Neuronal stem cell (in vitro differentiated cells): ENCODE measurements around the gene RBKS.

Experiments
- DNase-seq: peaks from one replicate; pipeline ENCODE4 v3.0.0-alpha.2; 2013; ENCODE audit warnings: low spot score
- H2AFZ ChIP-seq: one replicate; pipeline ENCODE4 v1.6.1; 2013; ENCODE audit warnings: mild to moderate bottlenecking, low read length, inconsistent platforms
- H2AK5ac ChIP-seq: 2 replicates; pipeline ENCODE4 v1.6.1; 2013; ENCODE audit warnings: low read depth, mild to moderate bottlenecking, inconsistent platforms, low read length, moderate library complexity, mixed read lengths
- H2BK120ac ChIP-seq: 2 replicates; pipeline ENCODE4 v1.6.1; 2013; ENCODE audit warnings: low read depth, mild to moderate bottlenecking, inconsistent platforms, low read length, moderate library complexity, mixed read lengths
- H2BK12ac ChIP-seq: one replicate; pipeline ENCODE4 v1.6.1; 2013; ENCODE audit warnings: low read length, inconsistent platforms
- H2BK15ac ChIP-seq: 2 replicates; pipeline ENCODE4 v1.6.1; 2013; ENCODE audit warnings: mild to moderate bottlenecking, low read length, inconsistent platforms, mixed read lengths
- H2BK5ac ChIP-seq: one replicate; pipeline ENCODE4 v1.6.1; 2013; ENCODE audit warnings: inconsistent platforms, mild to moderate bottlenecking, low read length, moderate library complexity
- H3K14ac ChIP-seq: one replicate; pipeline ENCODE4 v1.6.1; 2013; ENCODE audit warnings: low read length, inconsistent platforms
- H3K18ac ChIP-seq: 2 replicates; pipeline ENCODE4 v1.6.1; 2013; ENCODE audit warnings: low read length, inconsistent platforms
- H3K23ac ChIP-seq: 2 replicates; pipeline ENCODE4 v1.6.1; 2013; ENCODE audit warnings: low read depth, mild to moderate bottlenecking, mixed read lengths, low read length, inconsistent platforms; ENCODE audit not compliant: poor library complexity
- H3K27ac ChIP-seq: replicated peaks from 3 replicates; pipeline ENCODE4 v1.5.1; 2013; ENCODE audit warnings: low read length, inconsistent platforms
- H3K27me3 ChIP-seq, 3 experiments: 2 replicates each; pipeline ENCODE4 v1.6.1; 2013; ENCODE audit warnings: low read length in 3 of 3, mild to moderate bottlenecking in 2 of 3, inconsistent platforms in 1 of 3, low read depth in 1 of 3, mixed read lengths in 1 of 3, moderate library complexity in 1 of 3; ENCODE audit not compliant: control insufficient read depth in 3 of 3, insufficient read depth in 3 of 3
- H3K36me3 ChIP-seq, 2 donors: replicated peaks in 1 of 2; 2 replicates each; pipeline ENCODE4 v1.6.1; 2013; ENCODE audit warnings: low read length in 2 of 2; ENCODE audit not compliant: control insufficient read depth in 2 of 2, insufficient read depth in 2 of 2
- H3K4ac ChIP-seq: 2 replicates; pipeline ENCODE4 v1.6.1; 2013; ENCODE audit warnings: inconsistent platforms, mild to moderate bottlenecking, low read length, moderate library complexity
- H3K4me1 ChIP-seq, 2 donors: 1 replicate in 1 of 2; 2 replicates in 1 of 2; pipeline ENCODE4 v1.6.1; 2013; ENCODE audit warnings: low read length in 2 of 2, low read depth in 1 of 2; ENCODE audit not compliant: control insufficient read depth in 2 of 2, insufficient read depth in 1 of 2
- H3K4me2 ChIP-seq: one replicate; pipeline ENCODE4 v1.6.1; 2013; ENCODE audit warnings: mild to moderate bottlenecking, low read length, inconsistent platforms; ENCODE audit not compliant: insufficient read depth, poor library complexity, severe bottlenecking
- H3K4me3 ChIP-seq, 2 donors: 2 replicates each; pipeline ENCODE4 v1.5.1; 2013; ENCODE audit warnings: low read length in 2 of 2, mild to moderate bottlenecking in 2 of 2, inconsistent platforms in 1 of 2, moderate library complexity in 1 of 2
- H3K79me1 ChIP-seq: one replicate; pipeline ENCODE4 v1.6.1; 2013; ENCODE audit warnings: low read depth, mild to moderate bottlenecking, inconsistent platforms, low read length, moderate library complexity
- H3K9ac ChIP-seq: one replicate; pipeline ENCODE4 v1.6.1; 2013; ENCODE audit warnings: mild to moderate bottlenecking, low read depth, low read length, inconsistent platforms; ENCODE audit not compliant: poor library complexity
- H3K9me3 ChIP-seq, 2 donors: replicated peaks in 1 of 2; 2 replicates each; pipeline versions ENCODE3 to v1.6.1; 2013; ENCODE audit warnings: low read length in 2 of 2, mild to moderate bottlenecking in 2 of 2, inconsistent platforms in 1 of 2, low read depth in 1 of 2, mixed read lengths in 1 of 2, moderate library complexity in 1 of 2; ENCODE audit not compliant: control insufficient read depth in 2 of 2, insufficient read depth in 1 of 2
- H4K8ac ChIP-seq: one replicate; pipeline ENCODE4 v1.6.1; 2013; ENCODE audit warnings: low read depth, mild to moderate bottlenecking, inconsistent platforms, low read length, moderate library complexity
- H4K91ac ChIP-seq: one replicate; pipeline ENCODE4 v1.6.1; 2013; ENCODE audit warnings: low read length, low read depth, mild to moderate bottlenecking, inconsistent platforms; ENCODE audit not compliant: poor library complexity
- WGBS, 2 donors: extraction: QIAGEN DNeasy Blood & Tissue Kit; methylation state at CpG; one replicate each; pipeline ENCODE4 v1.1.7; 2013; ENCODE audit warnings: missing lambda C conversion rate in 2 of 2, mixed read lengths in 1 of 2; ENCODE audit not compliant: insufficient read length in 2 of 2, insufficient replicate concordance in 1 of 2; ENCODE audit errors: extremely low coverage in 2 of 2; 5-methylcytosine and 5-hydroxymethylcytosine counted together

RBKS gene

GRCh38 chr2:27773959-27774358 is 116.2 kb downstream of the RBKS start:
- H3K4ac ChIP-seq, result no peak overlapping the region
- no peak overlapping the region for H3K9ac ChIP-seq
- H2BK5ac ChIP-seq, result no peak overlapping the region
- H2AFZ ChIP-seq, result no peak overlapping the region
- no peak overlapping the region for H3K27ac ChIP-seq
- no peak overlapping the region for H3K4me3 ChIP-seq
- H3K79me1 ChIP-seq, result peaks cover 1% of the 10 kb centered on the region
- no peak overlapping the region for H2BK12ac ChIP-seq
- H2AK5ac ChIP-seq, result no peak overlapping the region
- no peak overlapping the region for H4K8ac ChIP-seq
- peaks cover 3 to 4% of the 10 kb centered on the region in 2 donors for H3K4me1 ChIP-seq
- no peak overlapping the region for H3K4me2 ChIP-seq
- no peak overlapping the region for H2BK120ac ChIP-seq
- H3K23ac ChIP-seq, result no peak overlapping the region
- no peak overlapping the region for H4K91ac ChIP-seq
- H3K18ac ChIP-seq, result no peak overlapping the region
- peaks cover 3 to 46% of the 10 kb centered on the region in 2 donors for H3K36me3 ChIP-seq
- no peaks in the 10 kb centered on the region for H3K9me3 ChIP-seq
- WGBS, 2 donors, result no CpG with 5 or more reads among the region's 5 CpGs
- no peak for DNase-seq
- no peaks in the 10 kb centered on the region for H3K27me3 ChIP-seq
- H3K14ac ChIP-seq, result no peak overlapping the region
- H2BK15ac ChIP-seq, result no peak overlapping the region

- no peak overlapping the region for H4K91ac ChIP-seq
- no peak overlapping the region for H3K4ac ChIP-seq
- no peak overlapping the region for H2BK120ac ChIP-seq
- H3K4me2 ChIP-seq, result peak overlapping the region; percentile 36
- no peak overlapping the region for H2BK5ac ChIP-seq
- no peak overlapping the region for H2AK5ac ChIP-seq
- peaks cover 1% of the 10 kb centered on the region for H3K79me1 ChIP-seq
- H3K36me3 ChIP-seq, result peaks cover 3 to 38% of the 10 kb centered on the region in 2 donors
- H3K23ac ChIP-seq, result no peak overlapping the region
- H3K4me3 ChIP-seq, result peak overlapping the region in 1 of 2 donors; percentile 83
- no peak for DNase-seq
- no CpG with 5 or more reads among the region's 2 CpGs for WGBS, 2 donors
- peaks cover 0 to 10% (median 0%) of the 10 kb centered on the region in 3 experiments for H3K27me3 ChIP-seq
- peaks cover 3 to 4% of the 10 kb centered on the region in 2 donors for H3K4me1 ChIP-seq
- H2BK12ac ChIP-seq, result no peak overlapping the region
- H3K27ac ChIP-seq, result no peak overlapping the region
- H3K9me3 ChIP-seq, result no peaks in the 10 kb centered on the region
- no peak overlapping the region for H3K14ac ChIP-seq
- H2AFZ ChIP-seq, result no peak overlapping the region
- no peak overlapping the region for H3K18ac ChIP-seq
- H3K9ac ChIP-seq, result no peak overlapping the region
- no peak overlapping the region for H4K8ac ChIP-seq
- H2BK15ac ChIP-seq, result no peak overlapping the region
These were observed 117.4 kb downstream of the RBKS start for GRCh38 chr2:27772804-27773203.

GRCh38 chr2:27771548-27772335 is 118.4 kb downstream of the RBKS start, which contains the start of gene MRPL33:
Gene MRPL33, plus strand, starts transcription at chr2:27771719. Its CDS starts 59 bp downstream, at chr2:27771778.
- Histone ChIP-seq H3K18ac (peak within 1 kb of the TSS; percentile 84), H3K27me3 (peaks cover 0 to 13% (median 0%) of the 10 kb centered on the region in 3 experiments), H2BK15ac (no peak within 1 kb of the TSS), H3K14ac (no peak within 1 kb of the TSS), H3K4me3 (peak within 1 kb of the TSS; percentile 83 to 97), H3K9me3 (no peaks in the 10 kb centered on the region), H2AK5ac (no peak within 1 kb of the TSS), H3K9ac (peak within 1 kb of the TSS; percentile 87), H4K8ac (no peak within 1 kb of the TSS), H2AFZ (peak within 1 kb of the TSS; percentile 95), H4K91ac (no peak within 1 kb of the TSS), H3K4me2 (peak within 1 kb of the TSS; percentile 68), H3K27ac (peak within 1 kb of the TSS; percentile 84), H2BK5ac (no peak within 1 kb of the TSS), H2BK120ac (no peak within 1 kb of the TSS), H2BK12ac (no peak within 1 kb of the TSS), H3K4ac (no peak within 1 kb of the TSS), H3K23ac (peak within 1 kb of the TSS; percentile 76), H3K79me1 (no peaks in the 10 kb centered on the region), H3K4me1 (peaks cover 3 to 4% of the 10 kb centered on the region in 2 donors), H3K36me3 (peaks cover 2 to 28% of the 10 kb centered on the region in 2 donors)
- no CpG with 5 or more reads among the region's 48 CpGs for WGBS, 2 donors
- peak; percentile 79 for DNase-seq

GRCh38 chr2:27771202-27771547 is 119.0 kb downstream of the RBKS start:
- peaks cover 2 to 22% of the 10 kb centered on the region in 2 donors for H3K36me3 ChIP-seq
- H4K91ac ChIP-seq, result no peak overlapping the region
- no peak overlapping the region for H3K14ac ChIP-seq
- H3K27ac ChIP-seq, result peak overlapping the region; percentile 46
- H2BK5ac ChIP-seq, result no peak overlapping the region
- H3K18ac ChIP-seq, result peak overlapping the region; percentile 60
- no peak overlapping the region for H3K4ac ChIP-seq
- no peak overlapping the region for H2BK120ac ChIP-seq
- H3K9me3 ChIP-seq, result no peaks in the 10 kb centered on the region
- peaks cover 3 to 4% of the 10 kb centered on the region in 2 donors for H3K4me1 ChIP-seq
- no peak overlapping the region for H2AK5ac ChIP-seq
- H4K8ac ChIP-seq, result no peak overlapping the region
- peak overlapping the region; percentile 76 for H3K23ac ChIP-seq
- peak overlapping the region; percentile 95 for H2AFZ ChIP-seq
- peak overlapping the region; percentile 62 to 83 for H3K4me3 ChIP-seq
- peaks cover 0 to 14% (median 0%) of the 10 kb centered on the region in 3 experiments for H3K27me3 ChIP-seq
- no peak overlapping the region for H2BK15ac ChIP-seq
- H3K4me2 ChIP-seq, result peak overlapping the region; percentile 68
- H2BK12ac ChIP-seq, result no peak overlapping the region
- no peak for DNase-seq
- no peaks in the 10 kb centered on the region for H3K79me1 ChIP-seq
- no CpG with 5 or more reads among the region's 13 CpGs for WGBS, 2 donors
- no peak overlapping the region for H3K9ac ChIP-seq
